GM23248 (cell line): ENCODE measurements around the gene FANCE. TPM values are rescaled to one million over a fixed set of nuclear protein-coding genes. Genes with fewer than 3 reads are reported as not detected.
"Not testable (repeated sequence)": the region's sequence is repeated elsewhere in the genome, so short reads cannot be mapped to it uniquely, and the experiment has no call there.

ENCODE experiments used
- DNase-seq: peaks from one replicate; pipeline ENCODE4 v3.0.0-alpha.2; 2015
- H2AFZ ChIP-seq: fragments of 200-600 bp; sonication (generic); 2 replicates; pipeline ENCODE4 v1.6.1; 2016; ENCODE audit warnings: antibody characterized with exemption
- H3F3A ChIP-seq: fragments of 200-600 bp; sonication (generic); 2 replicates; pipeline ENCODE4 v1.6.1; 2016; ENCODE audit warnings: mild to moderate bottlenecking, antibody characterized with exemption, mixed run types; ENCODE audit not compliant: insufficient read depth
- H3K27ac ChIP-seq: fragments of 200-600 bp; sonication (generic); 2 replicates; pipeline ENCODE4 v1.5.1; 2016; ENCODE audit warnings: mild to moderate bottlenecking
- H3K27me3 ChIP-seq: fragments of 200-600 bp; sonication (generic); replicated peaks from 2 replicates; pipeline ENCODE4 v1.6.1; 2016; ENCODE audit warnings: mild to moderate bottlenecking; ENCODE audit not compliant: insufficient read depth
- H3K36me3 ChIP-seq: fragments of 200-600 bp; sonication (generic); 2 replicates; pipeline ENCODE4 v1.6.1; 2016; ENCODE audit warnings: low read depth, mild to moderate bottlenecking
- H3K4me1 ChIP-seq: fragments of 200-600 bp; sonication (generic); 2 replicates; pipeline ENCODE4 v1.6.1; 2016; ENCODE audit warnings: mild to moderate bottlenecking; ENCODE audit not compliant: insufficient read depth
- H3K4me2 ChIP-seq: fragments of 200-600 bp; sonication (generic); one replicate; pipeline ENCODE4 v1.6.1; 2016; ENCODE audit warnings: mild to moderate bottlenecking; ENCODE audit not compliant: unreplicated experiment
- H3K4me3 ChIP-seq: fragments of 200-600 bp; sonication (generic); 2 replicates; pipeline ENCODE4 v1.5.1; 2016; ENCODE audit warnings: mild to moderate bottlenecking
- H3K79me2 ChIP-seq: fragments of 200-600 bp; sonication (generic); 2 replicates; pipeline ENCODE4 v1.6.1; 2016; ENCODE audit warnings: mild to moderate bottlenecking; ENCODE audit not compliant: insufficient read depth
- H3K9ac ChIP-seq: fragments of 200-600 bp; sonication (generic); 2 replicates; pipeline ENCODE4 v1.6.1; 2016; ENCODE audit warnings: mild to moderate bottlenecking
- H3K9me2 ChIP-seq: fragments of 200-600 bp; sonication (generic); 2 replicates; pipeline ENCODE4 v1.6.1; 2016; ENCODE audit warnings: mixed run types, mild to moderate bottlenecking, moderate library complexity; ENCODE audit not compliant: insufficient read depth
- H3K9me3 ChIP-seq: fragments of 200-600 bp; sonication (generic); one replicate; pipeline ENCODE4 v1.6.1; 2017; ENCODE audit warnings: low read depth
- H4K20me1 ChIP-seq: fragments of 200-600 bp; sonication (generic); 2 replicates; pipeline ENCODE4 v1.6.0; 2016; ENCODE audit not compliant: insufficient read depth
- EZH2 ChIP-seq: fragments of 200-600 bp; sonication (generic); IDR thresholded peaks from 2 replicates; pipeline ENCODE4 v1.6.1; 2018; ENCODE audit warnings: antibody characterized with exemption, mild to moderate bottlenecking; ENCODE audit not compliant: insufficient read depth, poor library complexity, severe bottlenecking
- EZH2phosphoT487 ChIP-seq: fragments of 200-600 bp; sonication (generic); IDR thresholded peaks from 2 replicates; pipeline ENCODE4 v1.6.1; 2018; ENCODE audit warnings: antibody characterized with exemption, moderate library complexity, mild to moderate bottlenecking, low read depth; ENCODE audit not compliant: insufficient read depth
- WGBS, 2 experiments: methylation state at CpG; one replicate each; pipeline ENCODE4 v1.1.6; 2015 to 2017; ENCODE audit warnings: low lambda C conversion rate in 2 of 2, low coverage in 1 of 2; ENCODE audit errors: missing lambda C conversion rate in 2 of 2; 5-methylcytosine and 5-hydroxymethylcytosine counted together
- in situ Hi-C: fragments of 300-500 bp; cut with MboI; formaldehyde crosslinking; loops from 2 replicates; pipeline ENCODE4 v1.15.0; 2020
- polyA plus RNA-seq: library from polyadenylated mRNA; unstranded; fragments of >200 nt; fragmentation: Nextera tagmentation; extraction: Ambion mirVana; gene quantifications from 2 replicates; pipeline ENCODE4 v1.2.1, GENCODE V29; 2016
- total RNA-seq: library from RNA; depleted of rRNA; stranded (reverse); fragments of >200 nt; shearing (Covaris generic); gene quantifications from 2 replicates; pipeline ENCODE4 v1.2.3, GENCODE V29; 2014

FANCE gene
- total and polyA plus RNA-seq, 2 experiments from 2014 or later: 4.3 to 9.7 TPM

DNA sequence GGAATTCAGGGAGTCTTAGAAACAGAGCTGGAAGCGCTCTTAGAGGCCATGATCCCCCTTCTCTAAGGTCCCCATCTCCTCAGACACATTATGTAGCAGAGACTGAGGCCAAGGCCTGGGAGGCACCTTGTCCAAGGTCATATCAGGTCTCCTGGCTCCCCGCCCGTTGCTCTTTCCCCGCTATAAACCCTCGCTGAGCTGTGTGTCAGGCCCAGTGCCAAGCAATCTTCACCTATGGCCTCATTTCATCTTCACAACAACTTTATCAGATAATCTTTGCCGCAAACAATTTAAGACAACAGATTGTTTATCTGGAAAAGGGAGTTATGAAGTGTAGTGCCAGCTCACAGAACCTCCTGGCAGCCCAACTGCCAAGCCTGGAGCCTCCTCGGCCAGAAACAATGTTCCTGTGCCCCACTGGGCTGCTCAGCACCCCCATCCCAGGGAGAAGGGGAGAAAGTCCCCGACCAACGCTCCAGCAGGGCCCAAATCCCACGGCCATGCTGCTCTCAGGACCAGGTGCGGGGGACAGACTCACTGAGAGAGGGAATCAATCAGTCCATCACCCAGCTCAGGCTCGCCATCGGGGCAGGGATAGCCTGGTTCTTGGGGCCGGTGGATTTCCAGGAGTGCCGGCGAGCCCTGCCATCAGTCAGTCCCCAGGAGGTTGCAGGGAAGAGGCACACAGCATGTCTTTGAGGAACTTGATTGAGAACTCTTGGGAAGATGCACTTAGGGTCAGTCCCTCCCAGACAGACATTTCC lies 16.9 kb upstream of the FANCE start:
- no peak for DNase-seq
- Histone ChIP-seq H2AFZ (no peak overlapping the region), H3K27me3 (no peaks in the 10 kb centered on the region), H3K4me1 (no peaks in the 10 kb centered on the region), H3K27ac (no peak overlapping the region), H3K9me3 (no peaks in the 10 kb centered on the region), H3K4me3 (no peak overlapping the region), H4K20me1 (no peaks in the 10 kb centered on the region), H3K9me2 (no peaks in the 10 kb centered on the region), H3K4me2 (no peak overlapping the region), H3K79me2 (no peaks in the 10 kb centered on the region), H3K36me3 (no peaks in the 10 kb centered on the region), H3K9ac (no peak overlapping the region), H3F3A (peaks cover 2% of the 10 kb centered on the region)
- no peak for TF ChIP-seq EZH2phosphoT487
- TF ChIP-seq EZH2: no peak
- in situ Hi-C loops: no loop called here
- WGBS, 2 experiments: 86 to 87% methylated on average over 16 of the region's 16 CpGs

GRCh38 chr6:35436071-35436857 lies 15.9 kb upstream of the FANCE start:
- in situ Hi-C loops: no loop called here
- no peak for DNase-seq
- WGBS, 2 experiments: 84 to 88% methylated on average over 8 of the region's 8 CpGs

GRCh38 chr6:35438378-35439065 lies 13.6 kb upstream of the FANCE start:
- H3K9me3 ChIP-seq, H3K36me3 ChIP-seq, H3K4me3 ChIP-seq, H3K9ac ChIP-seq, H3K27ac ChIP-seq, H3F3A ChIP-seq, H3K4me1 ChIP-seq, H3K4me2 ChIP-seq, H3K79me2 ChIP-seq, H3K27me3 ChIP-seq, H3K9me2 ChIP-seq, H2AFZ ChIP-seq, in situ Hi-C loops, H4K20me1 ChIP-seq, DNase-seq: not testable (repeated sequence)
- 95 to 96% methylated on average over 3 to 7 of the region's 7 CpGs for WGBS, 2 experiments

More at GRCh38 chr6:35436071-35436857, 15.9 kb upstream of the FANCE start:
- no peaks in the 10 kb centered on the region for H3K79me2 ChIP-seq
- H3K4me1 ChIP-seq: no peaks in the 10 kb centered on the region
- no peaks in the 10 kb centered on the region for H3K36me3 ChIP-seq
- no peak overlapping the region for H2AFZ ChIP-seq
- H3K27ac ChIP-seq: no peak overlapping the region
- H3K27me3 ChIP-seq: no peaks in the 10 kb centered on the region
- H4K20me1 ChIP-seq: no peaks in the 10 kb centered on the region
- no peaks in the 10 kb centered on the region for H3K9me2 ChIP-seq
- no peak overlapping the region for H3K4me3 ChIP-seq
- no peaks in the 10 kb centered on the region for H3K9me3 ChIP-seq
- TF ChIP-seq EZH2phosphoT487 (no peak), EZH2 (no peak)
- H3F3A ChIP-seq: no peaks in the 10 kb centered on the region; the same call in 1 of the 2 replicates
- H3K9ac ChIP-seq: no peak overlapping the region
- H3K4me2 ChIP-seq: no peak overlapping the region

DNA sequence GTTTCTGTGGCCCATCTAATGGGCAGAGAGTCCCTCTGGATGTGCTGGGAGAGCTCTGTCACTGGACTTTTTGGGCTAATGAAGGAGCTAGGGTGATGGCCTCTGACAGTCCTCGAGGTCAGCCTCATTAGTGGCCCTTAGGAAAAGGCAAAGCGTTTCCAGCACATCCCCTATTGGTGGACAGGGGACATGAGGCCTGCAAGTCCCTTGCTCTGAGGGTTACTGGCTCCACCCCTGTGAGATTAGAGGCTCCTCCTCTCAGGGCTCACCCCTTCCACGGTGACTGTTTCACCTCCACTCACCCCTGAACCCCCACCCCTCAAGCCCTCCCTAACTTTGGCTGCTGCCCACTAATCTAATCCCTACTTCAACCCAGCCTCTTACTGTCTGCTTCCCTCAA lies 12.8 kb upstream of the FANCE start:
- no peak overlapping the region for H3K4me2 ChIP-seq
- no peaks in the 10 kb centered on the region for H3K9me3 ChIP-seq
- no peak overlapping the region for H2AFZ ChIP-seq
- 30 to 50% methylated on average over 3 of the region's 3 CpGs for WGBS, 2 experiments
- no peak overlapping the region for H3K4me3 ChIP-seq
- no peaks in the 10 kb centered on the region for H3K36me3 ChIP-seq
- H4K20me1 ChIP-seq: no peaks in the 10 kb centered on the region
- no peaks in the 10 kb centered on the region for H3K9me2 ChIP-seq
- TF ChIP-seq EZH2 (no peak), EZH2phosphoT487 (no peak)
- H3K79me2 ChIP-seq: no peaks in the 10 kb centered on the region
- H3F3A ChIP-seq: no peaks in the 10 kb centered on the region
- DNase-seq: no peak
- no peak overlapping the region for H3K9ac ChIP-seq
- in situ Hi-C loops: no loop called here
- no peaks in the 10 kb centered on the region for H3K27me3 ChIP-seq
- H3K27ac ChIP-seq: no peak overlapping the region
- no peaks in the 10 kb centered on the region for H3K4me1 ChIP-seq
